ENCODE data around the gene RBM20.

DNA sequence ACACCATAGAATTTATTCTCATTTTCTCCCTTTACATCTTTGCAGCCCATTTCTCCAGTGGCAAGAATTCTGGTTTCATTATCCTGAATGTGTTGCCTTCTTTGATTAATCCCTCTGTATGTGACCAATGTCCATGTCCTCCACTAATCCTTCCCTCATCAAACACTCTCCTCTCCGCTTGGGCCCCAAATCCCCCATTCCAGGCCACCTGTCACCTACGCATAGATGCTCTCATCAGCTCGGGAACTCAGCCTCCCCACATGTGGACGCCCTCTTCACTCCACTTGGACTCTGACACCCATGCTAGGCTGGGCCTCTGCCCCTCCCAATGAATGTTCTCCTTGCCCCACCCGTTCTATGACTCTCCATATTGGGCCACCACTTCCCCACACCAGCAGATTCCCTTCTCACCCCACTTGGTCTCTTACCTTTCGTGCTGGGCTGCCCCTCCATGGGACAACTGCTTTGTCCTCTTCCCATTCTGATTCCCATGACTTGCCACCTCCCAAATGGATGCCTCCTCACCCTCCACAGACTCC is 18.7 kb upstream of the RBM20 start:
- TF ChIP-seq ZNF274 (IDR thresholded peaks at IDR 0.05; ENCODE audit: low read depth, low read length) (no peak), YY1 (IDR thresholded peaks at IDR 0.05; ENCODE audit: insufficient read depth, insufficient read length) (no peak), SUZ12 (IDR thresholded peaks at IDR 0.05; ENCODE audit: extremely low read depth, insufficient read depth, insufficient read length) (no peak)

All from NT2/D1 (cell line).